MV-4-11 (cell line): Measurements from ENCODE around the gene HJURP.

ENCODE experiments used
- DNase-seq: peaks from one replicate; lab custom pipeline; 2025; lab: John Stamatoyannopoulos, UW

Gene HJURP

DNA sequence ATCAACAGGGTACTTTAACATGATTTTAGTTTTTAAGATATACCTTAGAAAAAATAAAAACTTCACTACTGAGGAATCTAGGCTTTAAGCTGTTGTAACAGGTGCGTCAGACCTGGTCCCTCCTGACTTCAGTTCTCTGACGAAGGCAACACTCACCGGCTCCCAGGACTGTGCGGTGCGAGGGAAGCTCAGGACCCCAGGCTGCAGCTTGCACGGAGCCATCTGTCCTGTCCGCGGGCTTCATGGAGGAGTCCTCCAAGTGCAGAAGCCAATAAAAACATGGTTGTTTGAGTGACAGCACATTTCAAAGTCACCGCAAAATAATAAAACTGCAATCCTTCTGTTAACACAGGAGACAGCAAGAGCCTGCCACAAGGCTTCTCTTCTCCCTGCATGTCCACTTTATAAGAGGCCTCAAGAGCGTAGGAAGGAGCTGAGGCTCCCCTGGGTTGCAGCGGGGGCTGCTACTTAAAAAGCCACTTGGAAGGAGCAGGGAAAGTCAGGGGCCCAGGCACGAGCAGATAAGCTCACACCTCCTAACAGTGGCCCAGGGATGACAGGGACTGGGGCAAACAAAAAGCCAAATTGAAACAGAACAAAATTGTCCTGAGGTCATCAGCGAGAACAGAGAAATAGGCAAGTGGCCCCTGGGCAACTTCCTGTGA is 4.6 kb downstream of the HJURP start:
- DNase-seq, result no peak

DNA sequence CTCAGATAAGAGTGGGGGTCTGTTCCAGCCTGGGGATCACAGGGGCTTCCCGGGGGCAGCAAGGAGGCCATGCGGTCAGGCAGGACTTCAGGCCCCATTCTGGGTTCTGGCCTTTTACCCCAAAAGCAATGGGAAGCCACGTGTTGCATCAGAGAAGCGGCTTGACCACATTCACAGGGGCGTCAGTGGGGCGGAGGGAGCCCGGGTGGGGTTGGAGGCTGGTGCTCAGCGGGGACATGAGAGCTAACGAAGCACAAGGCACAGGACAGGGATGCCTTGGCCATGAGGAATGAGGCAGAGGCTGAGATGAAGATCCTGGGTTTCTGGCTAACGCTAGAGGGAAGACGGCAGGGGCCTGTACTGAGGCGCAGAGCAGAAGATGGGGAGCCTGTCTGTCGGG is 6.1 kb downstream of the HJURP start:
- peak; percentile 32 for DNase-seq

DNA sequence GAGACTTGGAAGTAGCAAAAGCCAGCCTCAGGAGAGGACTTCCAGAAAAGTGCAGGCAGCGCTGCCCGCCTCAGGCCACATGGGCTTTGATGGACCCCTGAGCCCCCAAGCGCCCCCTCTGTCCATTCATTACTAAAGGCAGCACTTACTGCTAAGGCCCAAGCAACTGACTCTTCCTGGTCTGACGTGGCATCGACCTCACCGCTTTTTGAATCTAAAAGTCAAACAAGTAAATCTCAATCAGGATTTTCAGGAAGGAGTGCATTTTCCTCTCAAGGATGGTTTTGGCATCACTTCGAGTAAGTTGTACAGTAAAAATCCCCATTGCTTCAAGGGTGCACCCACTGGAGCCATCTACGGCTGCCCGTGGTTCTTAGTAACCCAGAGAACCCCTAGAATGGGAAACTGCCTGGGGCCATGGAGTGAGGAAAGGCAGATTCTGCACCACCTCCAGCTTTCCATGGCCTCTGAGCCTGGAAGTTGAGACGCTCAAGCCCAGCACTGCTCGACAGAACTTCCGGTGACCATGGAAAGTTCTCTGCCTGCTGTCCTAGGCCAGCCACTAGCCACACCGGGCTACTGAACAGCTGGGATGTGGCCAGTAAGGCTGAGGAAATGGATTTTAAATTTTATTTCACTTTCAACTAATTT is 7.0 kb downstream of the HJURP start:
- DNase-seq, result no peak

DNA sequence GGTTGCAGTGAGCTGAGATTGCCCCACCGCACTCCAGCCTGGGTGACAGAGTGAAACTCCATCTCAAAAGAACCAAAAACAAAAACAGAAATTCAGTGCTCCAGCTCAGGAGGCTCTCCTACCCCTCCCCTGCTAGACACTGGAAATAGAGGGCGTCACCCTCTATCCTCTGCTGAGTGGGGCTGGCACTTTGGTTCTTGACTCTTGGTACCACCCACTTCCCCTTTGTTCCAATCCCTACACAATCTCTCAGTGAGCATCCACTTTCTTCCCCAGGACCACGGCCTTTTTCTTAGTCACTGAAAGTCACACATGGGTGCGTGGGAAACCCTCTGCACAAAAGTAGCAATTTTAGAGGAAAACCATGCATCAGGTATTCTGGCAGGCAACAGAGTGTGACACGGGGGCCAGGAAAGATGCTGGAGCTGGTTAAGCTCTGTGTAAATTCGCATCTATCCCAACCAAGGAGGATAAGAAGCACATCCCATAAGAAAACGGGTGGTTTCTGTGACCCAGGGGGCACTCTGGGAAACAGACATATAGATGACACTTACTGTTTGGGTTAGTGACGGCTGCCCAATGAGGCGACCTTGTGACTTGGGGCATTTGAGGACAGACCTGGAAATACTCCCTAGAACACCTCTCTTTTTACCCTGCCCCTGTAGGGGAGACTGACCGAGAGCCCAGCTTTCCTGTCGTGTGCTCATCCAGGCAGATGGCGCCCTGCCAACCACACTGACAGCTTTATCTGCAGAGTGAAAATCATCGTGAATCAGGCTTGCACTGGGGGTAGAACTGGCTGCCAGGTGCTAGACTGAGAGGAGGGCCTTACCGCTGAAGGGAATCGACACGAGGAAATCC is 7.7 kb downstream of the HJURP start:
- peak; percentile 36 for DNase-seq

DNA sequence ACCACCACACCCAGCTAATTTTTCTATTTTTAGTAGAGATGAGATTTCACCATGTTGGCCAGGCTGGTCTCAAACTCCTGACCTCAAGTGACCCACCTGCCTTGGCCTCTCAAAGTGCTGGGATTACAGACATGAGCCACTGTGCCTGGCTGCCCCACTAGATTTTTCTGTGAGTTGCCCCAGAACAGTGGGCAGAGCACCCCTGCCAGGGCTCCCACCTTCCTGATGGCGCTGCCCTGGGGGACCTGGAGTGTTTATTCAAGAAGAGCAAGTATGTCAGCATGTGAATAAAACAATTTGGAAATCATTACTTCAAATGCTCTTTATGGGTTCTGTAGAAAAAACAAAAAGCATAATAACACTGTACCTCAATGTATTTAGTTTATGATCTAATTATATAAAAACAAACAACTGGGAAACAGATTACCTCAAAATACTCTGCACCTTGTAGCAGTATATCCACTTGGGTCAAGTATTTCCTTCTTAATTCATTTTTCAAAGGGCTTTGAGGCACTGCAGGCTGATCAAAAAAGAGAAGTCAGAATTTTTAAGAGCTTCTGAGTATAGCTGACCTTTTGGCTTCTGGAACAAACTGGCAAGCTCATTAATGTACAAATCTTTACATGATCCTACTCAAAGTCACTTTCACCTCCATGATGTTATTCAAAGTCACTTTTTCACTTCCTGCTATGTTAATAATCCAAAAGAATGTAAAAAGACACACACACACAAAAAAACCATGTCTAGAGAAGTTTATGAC is 8.9 kb downstream of the HJURP start:
- DNase-seq, result peak; percentile 63

DNA sequence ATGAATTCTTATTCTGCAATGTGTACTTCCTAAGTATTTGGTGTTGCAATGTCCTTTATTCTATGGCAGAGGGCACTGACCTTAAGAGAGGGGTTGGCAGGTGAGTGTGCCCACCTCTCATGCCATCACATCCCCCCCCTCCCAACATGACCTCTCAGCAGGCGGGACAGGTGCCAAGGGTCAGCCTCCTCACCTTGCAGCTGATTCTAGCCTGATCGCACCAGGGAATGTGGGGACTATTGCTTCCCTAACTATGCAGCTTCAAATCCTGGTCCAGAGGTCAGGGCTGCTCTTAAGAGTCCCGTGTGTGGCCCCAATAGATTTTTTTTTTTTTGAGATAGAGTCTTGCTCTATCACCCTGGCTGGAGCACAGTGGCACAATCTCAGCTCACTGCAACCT is 9.5 kb downstream of the HJURP start:
- DNase-seq, result no peak

DNA sequence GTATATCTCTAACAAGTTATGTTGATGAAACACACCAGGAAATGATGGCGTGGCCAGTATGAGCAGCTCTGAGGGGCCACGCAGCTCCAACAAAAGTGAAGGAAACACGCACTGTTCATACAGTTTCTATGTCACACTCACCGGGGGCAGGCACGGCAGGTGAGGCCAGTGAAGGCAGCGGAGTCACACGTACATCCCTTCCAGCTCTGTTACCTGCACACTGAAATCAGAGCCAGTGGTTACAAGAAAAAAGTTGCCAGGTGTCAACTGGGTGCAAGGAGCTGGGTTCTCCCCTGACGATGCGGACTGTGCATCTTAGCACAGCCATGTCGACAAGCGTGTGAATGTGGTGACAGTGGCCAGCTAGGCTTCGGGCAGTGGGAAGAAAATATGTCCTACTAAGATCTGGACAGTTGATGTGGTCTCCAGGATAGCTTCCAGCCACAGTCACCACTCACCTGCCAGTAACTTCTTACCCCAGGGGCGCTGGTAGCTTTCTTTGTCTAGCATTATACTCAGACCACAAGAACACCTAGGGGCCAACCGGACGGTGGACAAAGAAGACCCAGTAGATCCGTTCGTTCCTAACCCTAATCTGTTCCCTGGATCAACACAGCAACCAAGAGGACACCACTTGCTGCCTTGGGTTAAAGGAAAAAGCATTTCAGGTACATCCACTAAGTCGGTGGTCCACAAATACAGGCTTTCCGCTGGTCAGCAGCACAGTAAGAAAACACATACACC is 10.1 kb downstream of the HJURP start:
- DNase-seq, result no peak

DNA sequence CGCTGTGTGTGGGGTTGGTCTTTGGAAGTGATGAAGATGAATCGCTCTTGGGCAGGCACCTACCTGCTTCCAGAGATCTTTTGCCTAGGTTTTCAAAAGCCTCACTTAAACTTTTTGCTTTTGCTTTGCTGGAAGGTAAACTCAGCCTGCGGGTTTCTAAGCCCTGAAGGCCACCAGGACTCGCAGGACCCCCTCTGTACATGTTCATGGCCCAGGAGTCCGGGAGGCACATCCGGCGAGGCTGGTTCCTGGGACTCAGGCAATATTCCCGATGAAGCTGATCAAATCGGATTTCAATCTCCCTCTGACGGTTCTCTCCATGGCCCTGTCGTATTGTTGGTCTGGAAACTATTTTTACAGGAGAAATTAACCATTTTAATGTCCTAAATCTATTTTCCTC is 13.2 kb downstream of the HJURP start:
- DNase-seq, result no peak

DNA sequence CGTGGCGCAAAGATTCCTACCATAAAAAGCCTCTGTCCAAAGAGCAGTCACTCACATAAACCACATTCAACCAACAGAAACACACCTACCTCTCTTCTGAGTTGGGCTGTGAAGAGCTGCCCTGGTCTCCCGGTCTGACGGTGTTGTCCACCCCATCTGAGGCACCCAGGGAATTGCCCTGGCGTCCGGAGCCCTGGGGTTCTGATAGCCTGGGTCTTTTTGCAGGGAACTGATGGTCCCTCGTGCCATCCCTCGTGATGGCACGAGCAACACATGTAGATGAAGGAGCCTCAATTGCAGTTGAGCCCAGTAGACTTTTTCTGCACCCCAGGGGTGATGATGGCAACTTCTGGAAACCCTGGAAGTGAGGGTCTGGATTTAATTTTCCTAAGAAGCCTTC is 13.8 kb downstream of the HJURP start:
- no peak for DNase-seq

DNA sequence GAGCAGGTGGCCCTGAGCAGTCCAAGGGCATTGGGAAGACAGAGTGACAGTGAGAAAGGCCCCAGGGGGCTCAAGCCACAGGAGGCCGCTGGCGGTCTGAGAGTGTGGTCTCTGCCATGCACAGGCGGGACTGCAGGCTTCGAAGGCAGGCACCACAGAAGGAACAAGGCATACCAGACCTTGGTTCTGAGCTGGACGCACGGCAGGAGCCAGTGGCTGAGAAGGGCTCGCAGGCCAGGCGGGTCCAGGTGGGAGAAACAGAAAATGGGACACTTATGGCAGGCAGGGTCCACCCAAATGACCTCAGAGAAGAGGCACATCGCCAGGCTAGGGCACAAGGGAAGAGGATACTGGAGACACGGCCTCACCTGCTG is 14.9 kb downstream of the HJURP start:
- no peak for DNase-seq

DNA sequence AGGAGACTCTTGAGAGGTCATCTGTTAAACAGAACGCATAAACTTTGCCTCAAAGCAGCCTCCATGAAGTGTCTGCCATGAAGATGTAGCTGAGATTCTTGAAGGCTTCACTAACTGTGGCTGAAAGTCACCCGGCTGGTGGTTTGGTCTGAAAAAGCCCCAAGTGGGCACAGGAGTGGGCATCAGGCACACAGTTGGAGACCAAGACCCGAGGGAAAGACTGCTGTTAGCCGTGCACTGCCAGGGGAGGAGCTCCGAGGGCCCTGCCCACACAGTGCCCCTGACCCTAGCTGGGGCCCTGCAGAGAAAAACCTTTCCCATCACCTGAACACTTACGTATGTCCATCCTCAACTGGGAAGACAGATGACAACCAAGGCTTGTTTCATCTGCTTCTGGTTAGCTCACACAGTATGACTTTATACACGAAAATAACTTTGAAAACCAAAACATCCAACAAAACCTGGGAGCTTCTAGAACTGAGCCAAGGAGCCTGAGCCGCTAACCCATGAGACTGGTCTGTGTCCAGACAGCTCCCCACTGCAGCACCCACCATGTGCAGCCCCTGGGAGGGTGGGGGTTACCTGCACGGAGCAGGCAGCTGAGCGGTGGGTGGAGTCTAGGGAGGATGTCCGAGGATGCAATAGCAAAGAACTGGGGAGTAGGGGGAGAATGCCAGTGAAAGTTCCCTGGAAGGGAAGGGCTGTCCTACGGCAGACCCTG is 15.4 kb downstream of the HJURP start:
- DNase-seq, result no peak

DNA sequence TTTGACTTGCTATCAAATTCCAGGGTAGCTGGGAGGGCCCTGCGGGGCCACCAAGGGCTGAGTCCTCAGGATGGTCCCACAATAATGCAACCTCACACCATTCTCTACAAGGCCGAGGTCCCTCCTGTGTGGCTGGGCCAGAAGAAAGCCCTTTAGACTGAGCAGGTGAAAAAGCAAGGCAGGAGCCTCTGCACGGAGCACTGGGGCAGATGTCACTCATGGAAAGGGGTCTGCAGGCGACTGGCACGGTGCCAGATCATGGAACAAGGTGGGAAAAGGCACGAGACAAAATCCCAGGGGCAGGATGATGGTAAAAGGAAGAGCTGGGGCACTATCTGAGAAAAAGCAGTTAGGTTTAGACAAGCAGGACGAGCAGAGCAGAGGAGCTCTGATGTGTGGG is 16.1 kb downstream of the HJURP start:
- no peak for DNase-seq

DNA sequence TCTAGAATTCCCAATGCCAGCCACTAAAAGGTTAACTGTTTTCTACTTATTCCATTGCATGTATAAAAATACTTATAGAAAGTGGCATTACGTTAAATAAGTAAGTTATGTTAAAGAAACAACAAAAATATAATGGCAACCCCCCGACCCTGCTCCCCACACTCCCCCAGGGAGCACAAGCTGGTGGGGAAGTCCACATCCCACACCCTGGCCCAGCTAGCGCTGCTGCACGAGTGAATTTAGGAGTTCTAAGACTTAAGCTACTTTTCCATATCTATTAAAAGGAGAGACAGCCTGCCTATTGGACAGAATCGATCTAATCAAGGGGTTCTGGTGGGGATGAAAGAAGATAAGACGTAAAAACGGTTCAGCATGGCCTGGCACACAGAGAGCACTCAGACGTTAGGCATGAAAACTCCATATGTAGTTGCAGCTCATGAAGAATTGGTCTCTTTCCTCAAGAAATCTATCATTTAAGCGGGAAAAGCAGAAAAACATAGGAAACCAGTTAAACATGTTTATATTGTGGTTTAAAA is 16.6 kb downstream of the HJURP start:
- no peak for DNase-seq

DNA sequence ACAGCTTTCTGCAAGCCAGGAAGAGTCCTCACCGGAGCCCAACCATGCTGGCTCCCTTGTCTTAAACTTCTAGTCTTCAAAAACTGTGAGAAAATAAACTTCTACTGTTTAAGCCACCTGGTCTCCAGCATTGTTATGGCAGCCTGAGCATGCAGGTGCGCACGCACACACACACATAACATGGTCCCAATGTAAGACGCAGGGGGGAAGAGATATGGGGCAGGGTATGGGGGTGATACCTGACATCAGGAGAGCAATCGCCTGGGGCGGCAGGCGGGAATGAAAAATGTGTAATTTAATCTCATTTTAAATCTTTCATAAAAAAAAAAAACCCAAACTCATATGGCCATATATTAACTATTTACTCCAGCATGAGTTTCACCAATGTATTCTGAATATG is 18.0 kb downstream of the HJURP start:
- DNase-seq, result no peak

DNA sequence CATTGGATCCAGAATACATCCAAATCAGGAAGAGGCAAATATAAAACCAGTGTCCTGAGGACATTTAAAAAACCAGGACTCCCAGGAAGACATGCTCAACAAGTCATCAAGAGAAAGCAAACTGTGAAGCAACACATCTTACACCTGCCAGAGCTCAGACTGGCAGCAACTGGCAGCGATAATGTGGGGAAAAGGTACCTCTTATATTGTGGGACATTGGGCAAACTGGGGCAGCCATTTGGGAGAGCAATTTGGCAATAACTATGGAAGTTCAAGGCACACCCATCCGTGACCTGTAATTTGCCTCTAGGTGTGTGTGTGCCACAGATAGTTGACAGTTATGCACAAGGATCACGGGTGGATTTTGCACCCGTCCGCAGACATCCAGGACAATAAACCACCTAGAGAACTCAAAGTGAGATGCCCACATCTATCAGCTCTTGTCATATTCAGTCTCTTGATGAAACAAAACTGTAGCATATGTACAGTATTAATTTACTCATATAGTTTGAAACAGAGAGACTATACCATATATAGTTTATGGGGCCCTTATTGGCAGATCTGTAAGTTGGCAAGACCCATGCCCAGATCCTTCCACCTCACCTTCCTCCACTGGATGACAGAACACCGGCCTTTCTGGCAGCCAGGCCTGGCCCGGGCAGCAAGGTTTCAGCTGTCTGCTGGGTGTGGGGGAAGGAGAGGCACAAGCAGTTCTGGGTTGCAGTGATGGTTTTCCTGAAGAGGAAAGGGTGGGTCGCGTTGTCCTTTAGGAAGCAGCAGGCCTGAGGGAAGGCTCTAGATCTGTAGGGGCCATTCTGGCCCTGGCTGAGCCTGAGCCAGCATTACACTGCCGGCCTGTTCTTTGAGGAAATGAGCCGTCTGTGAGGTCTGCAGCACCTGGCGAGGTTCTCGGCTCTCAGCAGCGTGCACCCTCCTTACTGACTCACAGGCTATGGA is 18.8 kb downstream of the HJURP start:
- no peak for DNase-seq

DNA sequence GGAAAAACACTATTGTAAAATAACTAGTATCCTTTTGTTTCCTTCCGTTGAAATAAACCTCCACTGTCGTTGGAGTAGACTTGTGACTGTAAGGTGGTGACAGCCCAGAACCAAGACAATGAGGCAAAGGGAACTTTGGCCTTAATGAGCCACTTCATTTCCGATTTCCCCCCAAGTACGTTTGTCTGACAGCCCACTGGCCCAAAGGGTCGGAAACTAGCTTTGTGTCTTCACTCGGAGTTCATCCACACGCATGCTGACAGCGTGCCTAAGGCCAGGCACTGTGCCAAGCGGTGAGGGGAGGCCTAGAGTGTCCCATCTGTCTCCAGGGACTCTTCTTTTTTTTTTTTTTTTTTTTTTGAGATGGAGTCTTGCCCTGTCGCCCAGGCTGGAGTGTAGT is 21.0 kb downstream of the HJURP start:
- DNase-seq, result no peak

DNA sequence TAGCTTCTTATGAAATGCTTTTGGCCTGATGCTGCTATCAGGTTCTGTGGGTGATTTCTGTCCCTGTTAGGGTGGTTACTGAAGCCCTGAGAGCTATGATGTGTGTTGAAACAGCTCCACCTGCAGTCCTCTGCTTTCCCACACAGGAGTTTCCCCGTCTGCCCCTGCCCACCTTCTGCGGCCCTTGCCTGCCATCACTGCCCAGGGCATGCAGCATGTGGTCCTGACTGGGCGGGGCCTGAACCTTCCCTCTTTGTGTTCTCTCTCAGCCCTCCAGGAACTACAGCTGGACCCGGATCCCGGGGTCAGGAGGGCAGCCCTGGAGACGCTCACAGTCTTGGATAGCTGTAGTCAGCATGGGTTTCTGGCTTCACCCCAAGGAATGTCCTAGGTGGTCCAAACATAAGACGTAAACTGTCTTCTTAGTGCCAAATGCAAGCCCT is 21.4 kb downstream of the HJURP start:
- DNase-seq, result no peak

DNA sequence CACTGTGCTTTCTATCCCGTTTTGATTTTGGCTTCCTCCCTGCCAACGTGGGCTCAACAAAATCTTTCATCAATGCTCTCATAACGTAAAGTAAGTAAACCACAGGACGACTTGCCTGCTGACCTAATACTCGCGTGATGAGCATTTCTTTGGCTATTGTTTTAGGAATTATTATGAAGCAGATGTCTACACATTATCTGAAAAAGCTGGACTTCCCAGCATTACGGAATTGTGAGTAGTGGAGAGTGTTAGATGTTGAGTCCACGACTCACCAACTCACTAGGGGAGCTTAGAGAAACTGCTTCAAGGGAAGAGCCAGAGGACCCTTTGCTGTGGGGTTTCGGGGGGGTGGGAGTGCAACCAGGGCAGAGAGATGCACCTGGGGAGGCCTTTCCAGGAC is 21.9 kb downstream of the HJURP start:
- no peak for DNase-seq

DNA sequence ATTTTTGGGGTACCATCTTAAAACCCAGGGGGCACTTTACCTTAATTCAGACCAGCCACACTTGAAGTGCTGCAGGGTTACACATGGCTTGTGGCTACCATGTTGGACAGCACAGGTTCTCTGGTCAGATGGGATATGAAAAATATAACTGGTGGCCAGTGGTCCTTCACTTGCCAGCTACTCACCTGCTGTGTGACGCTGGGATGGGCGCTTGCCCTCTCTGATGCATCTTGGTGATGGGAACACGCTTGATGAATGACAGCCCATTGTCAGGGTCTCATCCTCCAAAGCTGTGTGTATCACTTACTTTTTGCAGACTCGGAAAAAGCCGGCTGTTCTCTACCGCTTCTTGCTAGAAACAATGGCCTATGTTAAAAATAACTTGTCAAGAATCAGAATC is 22.5 kb downstream of the HJURP start:
- no peak for DNase-seq
